Esophagus squamous epithelium (tissue), 4 donors: ENCODE measurements around the gene KIF1A.
A peak's percentile ranks its signal among the peaks of the same experiment; 100 is the strongest.

Source experiments
- CTCF ChIP-seq, 6 experiments: fragments of 450-650 bp in 4 of 6; fragments of 200-600 bp in 2 of 6; sonication (generic) in 2 of 6; IDR thresholded peaks; one replicate each; pipeline ENCODE4 v1.5.1; 2016 to 2019; ENCODE audit warnings: antibody characterized with exemption in 6 of 6, mild to moderate bottlenecking in 4 of 6, moderate library complexity in 4 of 6
- POLR2A ChIP-seq, 4 donors: fragments of 450-650 bp; IDR thresholded peaks; one replicate each; pipeline ENCODE4 v1.6.1; 2017; ENCODE audit warnings: antibody characterized with exemption in 4 of 4, mild to moderate bottlenecking in 4 of 4, moderate library complexity in 3 of 4

GRCh38 chr2:240840435-240841060 is 20.5 kb upstream of the KIF1A start:
- TF ChIP-seq CTCF (IDR thresholded peaks at IDR 0.05) (peak in 4 of 6 experiments; percentile 17 to 57 (median 23)), POLR2A (IDR thresholded peaks at IDR 0.05) (no peak)
